Lower leg skin (tissue), 3 donors: ENCODE results near the gene DBH.

Experiments used
- CTCF ChIP-seq, 3 donors: fragments of 450-650 bp; IDR thresholded peaks; one replicate each; pipeline ENCODE4 v1.5.1; 2016; ENCODE audit warnings: antibody characterized with exemption in 3 of 3, mild to moderate bottlenecking in 3 of 3, moderate library complexity in 2 of 3
- POLR2A ChIP-seq, 2 donors: fragments of 450-650 bp; IDR thresholded peaks; one replicate each; pipeline ENCODE4 v1.6.1; 2016 to 2017; ENCODE audit warnings: antibody characterized with exemption in 2 of 2, mild to moderate bottlenecking in 1 of 2, moderate library complexity in 1 of 2

- TF ChIP-seq CTCF (IDR thresholded peaks at IDR 0.05) (no peak), POLR2A (IDR thresholded peaks at IDR 0.05) (no peak)
Measured at GRCh38 chr9:133587051-133587450, 49.1 kb upstream of the DBH start.
